Suprapubic skin (tissue), 4 donors: ENCODE results near the gene DUSP15. TPM values are rescaled to one million over a fixed set of nuclear protein-coding genes. Genes with fewer than 3 reads are reported as not detected.

ENCODE experiments used
- DNase-seq, 2 donors: peaks; one replicate each; pipeline ENCODE4 v3.0.0-alpha.2; 2019; ENCODE audit warnings: low spot score in 2 of 2
- H3K27ac ChIP-seq: fragments of 200-600 bp; sonication (generic); one replicate; pipeline ENCODE4 v1.5.1; 2019
- H3K27me3 ChIP-seq: fragments of 200-600 bp; sonication (generic); one replicate; pipeline ENCODE4 v1.5.1; 2019
- H3K36me3 ChIP-seq: fragments of 200-600 bp; sonication (generic); one replicate; pipeline ENCODE4 v1.5.1; 2019
- H3K4me1 ChIP-seq: fragments of 200-600 bp; sonication (generic); one replicate; pipeline ENCODE4 v1.5.1; 2019
- H3K4me3 ChIP-seq: fragments of 200-600 bp; sonication (generic); one replicate; pipeline ENCODE4 v1.5.1; 2019; ENCODE audit warnings: mild to moderate bottlenecking
- H3K9me3 ChIP-seq: fragments of 200-600 bp; sonication (generic); one replicate; pipeline ENCODE4 v1.5.1; 2019
- EP300 ChIP-seq: sonication (generic); formaldehyde crosslinking; IDR thresholded peaks from one replicate; pipeline ENCODE4 v1.6.1; 2017; ENCODE audit warnings: antibody characterized with exemption
- POLR2A ChIP-seq, 2 donors: fragments of 450-650 bp; IDR thresholded peaks; one replicate each; pipeline ENCODE4 v1.6.1; 2017; ENCODE audit warnings: antibody characterized with exemption in 2 of 2, mild to moderate bottlenecking in 2 of 2, moderate library complexity in 2 of 2
- POLR2AphosphoS5 ChIP-seq, 3 donors: sonication (generic); formaldehyde crosslinking; IDR thresholded peaks; one replicate each; pipeline ENCODE4 v1.6.1; 2017; ENCODE audit warnings: antibody characterized with exemption in 3 of 3
- WGBS: methylation state at CpG from one replicate; pipeline ENCODE4 v1.1.5; 2018; 5-methylcytosine and 5-hydroxymethylcytosine counted together
- total RNA-seq, 4 donors: library from RNA; depleted of rRNA; stranded (reverse); fragments of >200 nt; gene quantifications; one replicate each; pipeline ENCODE4 v1.1.0, GENCODE V29; 2016
- TF ChIP-seq, protein P1 (sequence below), 2 donors: fragments of 200-600 bp in 1 of 2; fragments of 450-650 bp in 1 of 2; sonication (generic) in 1 of 2; IDR thresholded peaks; one replicate each; pipeline ENCODE4 v1.5.1; 2016 to 2019; ENCODE audit warnings: antibody characterized with exemption in 2 of 2, mild to moderate bottlenecking in 1 of 2, moderate library complexity in 1 of 2

Gene DUSP15
- total RNA-seq, 4 donors from 2014 or later, result 1.1 to 2.4 (median 1.1) TPM; not detected in 1

DNA sequence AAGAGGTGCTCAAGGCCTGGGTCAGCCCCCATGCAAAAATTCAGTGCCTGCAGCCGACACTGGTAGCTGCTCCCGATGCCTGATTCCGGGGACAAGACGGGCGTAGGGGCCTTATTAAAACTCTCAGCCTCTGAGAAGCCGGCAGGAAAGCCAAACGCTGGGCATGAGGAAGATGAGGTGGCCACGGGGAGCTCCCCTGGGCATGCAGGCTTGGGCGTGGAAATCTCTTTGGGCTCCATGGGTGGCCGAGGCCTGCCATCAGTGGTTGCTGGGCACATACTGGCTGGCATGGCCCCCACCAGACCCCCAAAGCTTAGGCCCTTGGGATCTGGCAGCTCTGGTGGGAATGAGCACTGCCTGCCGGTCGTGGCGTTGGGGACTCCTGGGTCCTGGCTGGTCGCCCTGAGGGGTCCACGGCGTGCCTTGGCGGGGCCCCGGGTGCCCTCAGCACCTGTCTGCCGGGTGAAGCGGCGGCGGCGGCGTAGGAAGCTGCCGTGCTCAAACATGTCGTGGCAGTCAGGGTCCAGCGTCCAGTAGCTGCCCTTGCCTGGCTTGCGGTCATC is 25.5 kb downstream of the DUSP15 start:
- 96% methylated on average over 5 of the region's 28 CpGs for whole genome bisulfite sequencing

DNA sequence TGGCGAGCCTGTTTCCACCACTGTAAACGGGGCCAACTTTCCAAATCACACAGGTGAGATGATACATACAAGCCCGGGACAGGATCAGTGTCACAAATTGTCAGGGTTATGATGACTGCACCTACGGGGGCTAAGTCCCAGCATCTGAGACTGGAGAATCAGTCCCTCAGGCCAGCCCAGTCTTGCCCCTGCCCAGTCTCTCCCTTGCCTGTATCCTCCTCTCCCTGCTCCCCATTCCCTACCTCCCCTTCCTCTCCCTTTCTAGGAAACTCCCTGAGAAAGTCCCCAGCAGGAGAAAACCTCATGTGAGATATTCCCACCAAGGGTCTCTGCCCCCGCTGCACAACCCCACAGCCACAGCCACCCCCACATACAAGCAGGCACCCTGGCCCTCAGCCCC is 26.4 kb downstream of the DUSP15 start:
- TF ChIP-seq POLR2AphosphoS5 (IDR thresholded peaks at IDR 0.05), result no peak
- no peak for TF ChIP-seq EP300
- TF ChIP-seq, protein P1, sequence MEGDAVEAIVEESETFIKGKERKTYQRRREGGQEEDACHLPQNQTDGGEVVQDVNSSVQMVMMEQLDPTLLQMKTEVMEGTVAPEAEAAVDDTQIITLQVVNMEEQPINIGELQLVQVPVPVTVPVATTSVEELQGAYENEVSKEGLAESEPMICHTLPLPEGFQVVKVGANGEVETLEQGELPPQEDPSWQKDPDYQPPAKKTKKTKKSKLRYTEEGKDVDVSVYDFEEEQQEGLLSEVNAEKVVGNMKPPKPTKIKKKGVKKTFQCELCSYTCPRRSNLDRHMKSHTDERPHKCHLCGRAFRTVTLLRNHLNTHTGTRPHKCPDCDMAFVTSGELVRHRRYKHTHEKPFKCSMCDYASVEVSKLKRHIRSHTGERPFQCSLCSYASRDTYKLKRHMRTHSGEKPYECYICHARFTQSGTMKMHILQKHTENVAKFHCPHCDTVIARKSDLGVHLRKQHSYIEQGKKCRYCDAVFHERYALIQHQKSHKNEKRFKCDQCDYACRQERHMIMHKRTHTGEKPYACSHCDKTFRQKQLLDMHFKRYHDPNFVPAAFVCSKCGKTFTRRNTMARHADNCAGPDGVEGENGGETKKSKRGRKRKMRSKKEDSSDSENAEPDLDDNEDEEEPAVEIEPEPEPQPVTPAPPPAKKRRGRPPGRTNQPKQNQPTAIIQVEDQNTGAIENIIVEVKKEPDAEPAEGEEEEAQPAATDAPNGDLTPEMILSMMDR (IDR thresholded peaks at IDR 0.05), result no peak
- no peak for TF ChIP-seq POLR2A (IDR thresholded peaks at IDR 0.05)
- no peaks in the 10 kb centered on the region for H3K4me1 ChIP-seq
- no peak for DNase-seq
- no peaks in the 10 kb centered on the region for H3K36me3 ChIP-seq
- H3K9me3 ChIP-seq, result no peaks in the 10 kb centered on the region
- WGBS, result 63% methylated on average over 5 of the region's 5 CpGs
- peak overlapping the region; percentile 8 for H3K4me3 ChIP-seq
- H3K27ac ChIP-seq, result no peak overlapping the region
- peaks cover 2% of the 10 kb centered on the region for H3K27me3 ChIP-seq

More for the DNA sequence above, 25.5 kb downstream of the DUSP15 start:
- Histone ChIP-seq H3K9me3 (no peaks in the 10 kb centered on the region), H3K4me1 (no peaks in the 10 kb centered on the region), H3K27me3 (peaks cover 11% of the 10 kb centered on the region), H3K4me3 (peak overlapping the region; percentile 15), H3K36me3 (no peaks in the 10 kb centered on the region), H3K27ac (no peak overlapping the region)
- TF ChIP-seq POLR2A (IDR thresholded peaks at IDR 0.05) (no peak), POLR2AphosphoS5 (IDR thresholded peaks at IDR 0.05) (no peak)
- TF ChIP-seq, protein P1 (IDR thresholded peaks at IDR 0.05), result no peak
- no peak for DNase-seq

DNA sequence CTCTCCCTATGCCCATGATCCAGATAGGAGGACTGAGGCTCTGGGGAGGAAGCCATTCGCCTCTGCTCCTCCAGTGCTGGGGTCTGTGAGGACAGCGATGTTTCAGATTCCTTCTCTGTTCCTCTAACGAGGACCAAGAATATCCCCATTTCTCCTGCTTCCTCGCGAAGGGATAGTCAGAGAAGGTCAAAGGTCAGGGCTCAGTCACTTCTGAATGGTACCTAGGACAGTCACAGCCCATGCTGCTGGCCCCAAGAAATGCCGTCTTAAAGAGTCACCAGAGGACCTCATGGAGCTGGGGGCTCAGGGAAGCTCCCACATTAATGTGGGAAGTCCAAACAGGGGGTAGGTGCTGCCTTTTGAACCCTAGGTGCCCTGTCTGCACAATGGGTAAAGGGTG is 27.0 kb downstream of the DUSP15 start:
- no peaks in the 10 kb centered on the region for H3K9me3 ChIP-seq
- WGBS, result 85% methylated on average over 6 of the region's 6 CpGs
- no peak overlapping the region for H3K27ac ChIP-seq
- no peak for TF ChIP-seq POLR2AphosphoS5 (IDR thresholded peaks at IDR 0.05)
- no peak for TF ChIP-seq POLR2A (IDR thresholded peaks at IDR 0.05)
- no peak for TF ChIP-seq EP300
- TF ChIP-seq, protein P1 (IDR thresholded peaks at IDR 0.05), result no peak
- no peaks in the 10 kb centered on the region for H3K4me1 ChIP-seq
- no peak for DNase-seq
- no peak overlapping the region for H3K4me3 ChIP-seq
- no peaks in the 10 kb centered on the region for H3K36me3 ChIP-seq
- no peaks in the 10 kb centered on the region for H3K27me3 ChIP-seq

DNA sequence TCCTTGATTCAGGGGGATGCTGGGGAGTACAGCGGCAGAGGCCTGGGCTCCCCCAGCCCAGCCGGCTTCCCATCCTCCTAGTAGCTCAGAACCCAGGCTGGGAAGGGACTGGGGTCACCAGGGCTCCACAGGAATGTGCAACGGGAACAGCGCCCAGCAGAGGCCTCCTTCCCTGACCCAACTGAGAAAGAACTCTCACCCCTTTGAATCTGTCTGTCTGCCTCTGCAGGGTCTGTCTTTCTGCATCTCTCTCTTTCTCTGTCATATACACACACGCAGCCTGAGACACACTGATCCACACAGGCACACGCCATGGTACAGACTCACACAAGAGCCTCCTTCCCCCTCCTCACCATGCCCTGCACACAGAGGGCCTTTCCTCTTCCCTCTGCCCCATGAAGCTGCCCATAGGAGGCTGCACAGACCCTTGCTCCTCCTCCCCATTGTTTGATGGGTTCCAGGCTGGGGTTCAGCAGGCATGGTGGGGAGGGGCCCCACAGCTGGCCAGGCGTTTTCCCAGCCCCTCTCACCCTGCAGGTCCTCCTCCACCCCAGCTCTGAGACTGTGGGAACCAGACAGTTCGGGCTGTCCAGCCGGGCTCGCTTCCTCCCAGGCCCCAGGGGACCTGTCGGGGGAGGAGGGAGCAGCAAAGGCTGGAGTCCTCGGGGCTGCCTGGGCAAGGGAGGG is 27.7 kb downstream of the DUSP15 start:
- Histone ChIP-seq H3K27ac (no peak overlapping the region), H3K9me3 (no peaks in the 10 kb centered on the region), H3K4me1 (peaks cover 2% of the 10 kb centered on the region), H3K36me3 (no peaks in the 10 kb centered on the region), H3K4me3 (no peak overlapping the region), H3K27me3 (no peaks in the 10 kb centered on the region)
- WGBS, result 69% methylated on average over 9 of the region's 12 CpGs
- TF ChIP-seq, protein P1 (IDR thresholded peaks at IDR 0.05), result no peak
- TF ChIP-seq POLR2AphosphoS5 (IDR thresholded peaks at IDR 0.05) (no peak), EP300 (no peak), POLR2A (IDR thresholded peaks at IDR 0.05) (no peak)
- DNase-seq, result no peak

DNA sequence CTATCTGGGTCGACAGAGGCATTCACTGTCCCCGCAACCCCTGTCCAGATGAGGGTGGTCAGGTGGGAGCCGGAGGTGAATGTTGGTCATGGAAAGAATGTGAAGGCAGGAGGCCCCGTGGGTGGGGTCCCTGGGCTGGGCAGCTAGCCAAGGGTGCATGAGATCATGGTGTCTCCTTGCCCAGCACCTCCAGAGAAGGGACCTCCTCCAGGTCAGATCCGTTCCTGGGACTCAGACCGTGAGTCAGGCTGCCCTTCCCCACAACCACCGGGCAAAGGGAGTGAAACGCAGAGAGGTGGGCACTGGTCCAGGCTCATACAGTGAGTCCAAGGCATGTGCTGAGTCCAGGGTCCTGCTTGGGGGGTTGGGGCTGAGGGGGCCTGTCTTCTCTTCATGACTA is 28.4 kb downstream of the DUSP15 start:
- Histone ChIP-seq H3K36me3 (no peaks in the 10 kb centered on the region), H3K9me3 (no peaks in the 10 kb centered on the region), H3K4me1 (peaks cover 9% of the 10 kb centered on the region), H3K27ac (no peak overlapping the region), H3K27me3 (no peaks in the 10 kb centered on the region), H3K4me3 (no peak overlapping the region)
- DNase-seq, result no peak
- 63% methylated on average over 6 of the region's 8 CpGs for WGBS
- TF ChIP-seq POLR2A (IDR thresholded peaks at IDR 0.05), result no peak
- no peak for TF ChIP-seq POLR2AphosphoS5 (IDR thresholded peaks at IDR 0.05)
